HG02840 (cell line): Measurements from ENCODE around the gene IVNS1ABP.
"Not testable (repeated sequence)": the region's sequence is repeated elsewhere in the genome, so short reads cannot be mapped to it uniquely, and the experiment has no call there.

Experiments
- ATAC-seq: cut with Tn5 transposase; IDR thresholded peaks from one replicate; pipeline ENCODE4 v1.9.1; 2021; ENCODE audit warnings: mild to moderate bottlenecking, moderate library complexity, moderate number of reproducible peaks; ENCODE audit not compliant: unreplicated experiment, low FRiP score

Gene IVNS1ABP

GRCh38 chr1:185337246-185337645, 20.2 kb upstream of the IVNS1ABP start:
- no peak for ATAC-seq

DNA sequence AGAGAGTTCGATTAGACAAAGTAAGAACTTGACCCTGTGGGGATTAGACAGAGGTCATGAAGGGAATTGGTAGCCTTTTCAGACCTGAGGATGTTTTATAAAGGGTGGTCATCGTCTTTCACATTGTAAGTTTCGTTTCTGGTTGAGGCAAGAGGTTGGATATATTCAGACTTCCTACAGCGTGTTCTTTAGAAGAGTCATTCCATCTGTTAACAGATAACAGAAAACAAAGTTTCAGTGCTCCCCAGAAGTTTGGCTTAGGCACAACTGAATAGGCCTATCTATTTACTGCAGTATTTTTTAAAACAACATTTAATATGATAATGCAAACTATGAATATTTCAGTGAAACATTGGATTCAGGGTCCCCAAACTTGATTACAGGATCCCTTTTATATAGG, 17.1 kb upstream of the IVNS1ABP start:
- ATAC-seq: no peak

GRCh38 chr1:185328255-185328654, 11.2 kb upstream of the IVNS1ABP start:
- ATAC-seq: no peak

DNA sequence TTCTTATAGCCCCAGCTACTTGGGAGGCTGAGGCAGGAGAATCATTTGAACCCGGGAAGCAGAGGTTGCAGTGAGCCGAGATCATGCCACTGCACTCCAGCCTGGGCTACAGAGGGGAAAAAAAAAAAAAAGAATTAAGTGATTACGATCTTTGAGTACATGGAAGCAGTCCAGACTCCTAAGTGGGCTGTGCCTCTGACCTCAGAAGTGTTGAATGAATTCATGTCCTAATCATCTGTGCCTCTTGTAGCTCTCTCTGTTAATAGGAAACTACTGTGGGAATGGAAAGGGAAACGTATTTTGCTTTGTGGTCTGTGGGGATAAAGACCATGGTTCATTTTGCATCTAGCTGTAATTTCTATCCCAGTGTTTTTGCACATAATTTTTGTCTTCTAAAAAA, 8.4 kb upstream of the IVNS1ABP start:
- ATAC-seq: no peak

DNA sequence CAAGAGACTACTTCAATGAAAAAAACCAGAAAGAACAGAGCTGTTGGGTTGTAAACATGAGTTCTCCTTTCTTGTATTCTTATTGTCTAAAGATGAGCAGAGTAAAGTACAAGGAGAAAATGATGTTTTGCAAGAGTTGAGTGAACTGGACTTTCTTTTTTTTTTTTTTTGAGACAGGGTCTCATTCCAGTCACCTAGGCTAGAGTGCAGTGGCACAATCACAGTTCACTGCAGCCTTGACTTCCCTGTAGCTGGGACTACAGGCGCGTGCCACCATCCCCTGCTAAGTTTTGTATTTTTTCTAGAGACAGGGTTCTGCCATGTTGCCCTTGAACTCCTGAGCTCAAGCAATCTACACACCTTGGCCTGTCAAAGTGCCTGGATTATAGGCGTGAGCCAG, 7.1 kb upstream of the IVNS1ABP start:
- no peak for ATAC-seq

DNA sequence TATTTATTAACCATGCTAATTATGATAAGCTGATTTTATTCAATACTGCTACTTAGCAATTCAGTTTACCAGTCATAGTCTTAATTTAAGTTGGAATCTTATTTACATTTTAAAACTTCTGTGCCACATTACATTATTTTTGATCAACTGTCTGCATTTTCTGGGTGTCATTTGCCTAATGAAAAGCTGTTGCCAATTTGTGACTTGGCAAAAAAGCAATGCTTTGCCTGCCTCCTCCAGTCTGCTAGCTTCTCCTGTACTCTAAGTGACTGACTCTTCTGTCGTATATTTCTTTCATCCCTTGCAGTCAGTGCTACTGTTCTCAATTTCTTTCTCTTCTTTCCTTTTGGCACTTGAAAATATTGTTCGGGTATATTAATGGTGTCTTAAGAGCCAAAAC, 5.6 kb upstream of the IVNS1ABP start:
- no peak for ATAC-seq

DNA sequence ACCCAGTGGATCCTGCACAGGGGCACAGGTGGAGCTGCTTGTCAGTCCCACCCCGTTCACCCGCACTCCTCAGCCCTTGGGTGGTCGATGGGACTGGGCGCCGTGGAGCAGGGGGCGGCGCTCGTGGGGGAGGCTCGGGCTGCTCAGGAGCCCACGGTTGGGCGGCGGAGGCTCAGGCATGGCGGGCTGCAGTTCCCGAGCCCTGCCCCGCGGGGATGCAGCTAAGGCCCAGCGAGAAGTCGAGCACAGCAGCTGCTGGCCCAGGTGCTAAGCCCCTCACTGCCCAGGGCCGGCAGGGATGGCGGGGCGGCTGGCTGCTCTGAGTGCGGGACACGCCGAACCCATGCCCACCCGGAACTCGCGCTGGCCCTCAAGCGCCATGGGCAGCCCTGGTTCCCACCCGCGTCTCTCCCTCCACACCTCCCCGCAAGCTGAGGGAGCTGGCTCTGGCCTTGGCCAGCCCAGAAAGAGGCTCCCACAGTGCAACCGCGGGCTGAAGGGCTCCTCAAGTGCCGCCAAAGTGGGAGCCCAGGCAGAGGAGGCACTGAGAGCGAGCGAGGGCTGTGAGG, 4.7 kb upstream of the IVNS1ABP start:
- ATAC-seq: not testable (repeated sequence)

DNA sequence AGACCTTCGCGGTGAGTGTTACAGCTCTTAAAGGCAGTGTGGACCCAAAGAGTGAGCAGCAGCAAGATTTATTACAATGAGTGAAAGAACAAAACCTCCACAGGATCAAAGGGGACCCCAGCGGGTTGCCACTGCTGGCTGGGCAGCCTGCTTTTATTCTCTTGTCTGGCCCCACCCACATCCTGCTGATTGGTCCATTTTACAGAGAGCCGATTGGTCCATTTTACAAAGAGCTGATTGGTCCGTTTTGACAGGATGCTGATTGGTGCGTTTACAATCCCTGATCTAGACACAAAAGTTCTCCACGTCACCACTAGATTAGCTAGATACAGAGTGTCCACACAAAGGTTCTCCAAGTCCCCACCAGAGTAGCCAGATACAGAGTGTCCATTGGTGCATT, 4.1 kb upstream of the IVNS1ABP start:
- ATAC-seq: not testable (repeated sequence)

GRCh38 chr1:185319139-185319475, 2.1 kb upstream of the IVNS1ABP start:
- ATAC-seq: no peak

DNA sequence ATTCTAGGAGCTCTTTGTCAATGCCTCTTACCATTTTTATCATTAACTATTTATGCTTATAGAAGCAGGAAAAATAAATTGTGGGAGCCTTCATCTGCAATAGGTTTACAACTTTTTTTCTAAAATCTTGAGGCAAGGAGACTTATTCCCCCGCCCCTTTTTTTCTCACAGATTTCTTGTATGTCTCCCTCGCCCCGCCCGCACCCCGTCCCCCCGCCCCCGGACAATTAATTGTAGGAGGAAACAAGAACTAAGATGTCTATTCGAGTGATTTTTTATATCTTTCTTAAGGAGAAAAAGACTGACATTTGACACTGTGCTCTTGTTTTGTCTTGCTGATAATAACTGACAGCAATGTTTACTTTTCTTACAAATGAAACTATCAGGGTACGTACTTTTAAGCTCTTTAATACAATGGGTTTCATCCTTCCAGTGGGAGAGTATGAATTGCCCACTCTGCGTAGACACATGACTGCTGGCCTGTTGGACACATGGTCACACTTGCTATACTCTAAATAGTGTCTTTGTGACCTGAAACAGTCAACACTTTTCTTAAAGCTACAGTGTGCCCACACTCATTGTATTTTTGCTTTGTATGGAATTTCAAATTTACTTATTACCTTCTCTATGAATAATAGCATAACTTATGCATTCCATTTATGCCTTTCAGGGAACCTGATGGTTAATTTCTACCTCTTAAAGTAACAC, 1.5 kb upstream of the IVNS1ABP start:
- no peak for ATAC-seq

GRCh38 chr1:185317886-185318310, 855 bp upstream of the IVNS1ABP start:
- ATAC-seq: peak; percentile 40

DNA sequence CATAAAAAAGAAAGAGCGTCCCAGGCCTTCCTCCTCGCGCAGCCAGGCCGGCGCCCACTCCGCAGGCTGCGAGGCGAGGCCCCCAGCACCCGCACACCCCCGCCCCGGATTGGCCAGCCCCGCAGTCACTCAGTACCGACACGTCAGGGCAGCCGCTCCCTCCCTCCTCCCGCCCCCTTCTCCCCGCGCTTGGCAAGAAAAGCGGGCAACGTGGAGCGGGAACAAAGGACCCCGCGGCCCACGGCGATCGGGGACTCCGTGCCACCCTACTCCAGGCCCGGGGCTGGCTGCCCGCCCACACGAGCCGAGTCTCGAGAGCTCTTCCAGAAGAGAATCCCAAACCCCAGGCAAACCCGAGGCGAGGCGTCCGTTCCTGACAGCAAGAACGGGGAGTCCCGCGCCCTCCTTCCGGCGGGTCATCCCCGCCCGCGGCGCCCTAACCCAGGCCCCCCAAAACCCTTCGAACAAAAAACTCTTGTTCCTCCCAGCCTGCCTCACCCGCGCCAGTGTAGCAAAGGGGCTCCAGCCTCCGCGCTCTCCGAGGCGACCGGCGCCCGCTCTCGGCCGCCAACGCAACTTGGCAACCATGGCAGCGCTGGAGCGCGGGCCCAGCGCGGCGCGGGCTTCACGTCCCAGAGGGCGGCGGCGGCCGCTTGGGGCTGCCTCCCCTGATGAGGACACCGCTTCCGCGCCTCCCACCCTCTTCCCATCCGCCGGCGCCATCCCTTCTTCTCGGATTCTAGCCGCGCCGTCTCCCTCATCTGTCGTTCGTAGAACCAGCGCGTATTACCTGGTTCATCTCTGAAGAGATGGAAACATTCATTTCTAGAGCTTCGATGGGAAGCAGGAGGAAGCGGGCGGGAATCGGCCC, 645 bp downstream of the IVNS1ABP start:
- peak; percentile 45 for ATAC-seq

DNA sequence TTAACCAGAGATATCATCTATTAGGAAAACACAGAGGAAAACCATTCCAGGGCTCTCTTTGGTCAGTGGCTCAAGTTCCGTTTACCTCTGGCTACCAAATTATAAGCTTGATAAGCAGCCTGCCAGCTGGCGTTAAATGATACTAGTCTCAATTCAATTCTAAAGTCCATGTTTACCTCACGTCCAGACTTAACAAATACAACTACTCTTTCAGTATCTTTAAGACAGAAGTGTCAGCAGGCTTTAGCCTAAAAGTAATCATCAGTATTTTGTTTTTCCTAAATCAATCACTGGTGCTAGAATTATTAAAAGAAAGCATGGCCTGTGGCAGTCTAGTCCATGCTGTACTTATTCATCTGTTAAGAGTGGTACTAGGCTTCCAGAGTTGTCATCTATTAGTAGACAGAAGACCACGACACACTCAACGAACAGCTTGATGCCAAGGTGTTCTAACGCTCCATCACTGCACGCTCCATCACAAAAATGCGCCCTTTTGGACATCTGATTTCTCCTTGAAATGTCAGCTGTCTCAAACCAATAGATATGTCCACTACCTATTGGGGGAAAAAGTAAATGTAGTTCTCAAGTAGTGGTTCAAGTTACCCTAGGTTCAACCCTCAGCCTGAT, 1.5 kb downstream of the IVNS1ABP start:
- no peak for ATAC-seq

DNA sequence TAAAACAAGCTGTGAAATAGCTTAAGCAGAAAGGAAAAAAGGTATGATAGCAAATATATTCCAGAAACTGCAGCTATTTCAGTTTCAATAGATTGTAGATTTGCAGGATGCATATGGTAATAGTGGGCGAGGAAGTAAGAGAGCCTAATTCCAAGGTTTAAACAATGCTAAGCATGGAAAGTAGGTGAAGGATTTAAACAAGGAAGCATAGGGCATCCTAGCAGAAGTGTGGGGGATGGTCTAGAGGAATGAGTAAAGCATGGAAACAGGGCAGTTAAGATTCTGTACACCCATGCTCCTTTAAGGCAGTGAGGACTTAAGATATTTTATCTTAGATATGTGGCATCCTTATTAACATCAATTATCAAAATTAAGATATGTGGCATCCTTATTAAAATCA, 2.6 kb downstream of the IVNS1ABP start:
- ATAC-seq: no peak

- ATAC-seq: no peak
Measured at GRCh38 chr1:185312361-185313138, 4.5 kb downstream of the IVNS1ABP start.

GRCh38 chr1:185311589-185312225, 5.3 kb downstream of the IVNS1ABP start:
- ATAC-seq: no peak

DNA sequence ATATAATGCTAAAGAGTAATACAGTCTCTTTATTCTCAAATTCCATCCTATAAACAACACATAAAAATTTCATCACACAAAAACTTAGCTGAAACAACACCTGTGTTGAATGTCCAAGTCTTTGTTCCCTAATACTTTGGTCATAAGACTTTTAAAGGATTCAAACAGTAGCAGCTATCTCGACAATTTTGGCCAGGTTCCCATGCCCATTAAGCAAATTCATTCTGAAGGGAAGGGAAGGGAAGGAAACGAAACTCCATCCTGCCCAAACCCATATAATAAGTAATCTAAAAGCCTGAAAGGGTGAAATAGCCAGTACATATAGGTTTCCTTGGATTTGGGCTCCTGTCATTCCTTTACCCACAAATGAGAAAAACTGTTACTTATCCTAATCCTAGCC, 7.5 kb downstream of the IVNS1ABP start:
- ATAC-seq: no peak

DNA sequence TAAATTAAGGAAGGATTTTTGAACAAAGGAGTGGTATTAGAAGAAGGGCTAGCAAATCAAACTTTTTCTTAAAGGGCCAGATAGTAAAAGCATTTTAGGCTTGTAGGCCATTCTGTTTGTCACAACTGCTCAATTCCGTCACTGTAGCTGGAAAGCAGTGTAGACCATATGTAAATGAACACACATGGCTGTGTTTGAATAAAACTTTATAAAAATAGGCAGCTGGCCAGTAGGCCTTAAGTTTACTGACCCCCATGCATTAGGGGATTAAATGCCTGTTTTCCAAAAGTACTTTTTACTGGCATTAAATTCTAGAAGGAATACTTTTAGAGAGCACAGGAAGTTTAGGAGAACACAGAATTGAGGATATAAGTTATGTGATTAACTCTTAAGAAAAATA, 8.9 kb downstream of the IVNS1ABP start:
- no peak for ATAC-seq

DNA sequence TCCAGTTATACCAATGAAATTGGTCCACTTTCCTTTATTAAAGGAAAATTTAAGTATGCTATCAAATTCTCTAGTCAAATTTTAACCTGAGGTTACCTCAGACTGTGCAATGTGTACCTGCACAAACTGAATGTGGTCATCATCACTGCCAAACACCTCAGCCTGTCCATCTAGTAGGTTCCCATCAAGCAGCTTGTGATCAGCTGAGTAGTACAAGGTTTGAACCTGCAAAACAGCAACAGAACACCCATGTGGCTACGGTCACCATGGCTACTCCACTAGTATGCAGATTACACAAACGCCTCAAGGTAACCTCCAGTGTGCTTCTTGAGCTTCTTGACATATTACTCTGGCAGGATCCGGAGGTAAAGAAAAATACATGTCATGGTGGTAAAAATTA, 11.6 kb downstream of the IVNS1ABP start:
- ATAC-seq: no peak

GRCh38 chr1:185300152-185300551, 16.9 kb downstream of the IVNS1ABP start:
- no peak for ATAC-seq
